Ureter (tissue), 1 donor: ENCODE measurements around the gene IMPG2. TPM values are rescaled to one million over a fixed set of nuclear protein-coding genes. Genes with fewer than 3 reads are reported as not detected.

Source experiments
- DNase-seq: peaks from one replicate; pipeline ENCODE4 v3.0.0-alpha.2; 2020; ENCODE audit warnings: low spot score
- total RNA-seq: library from RNA; stranded (reverse); gene quantifications from one replicate; pipeline ENCODE4 v1.2.4, GENCODE V29; 2023
- donor health status: DM: yes; HTN: yes; CAD: no.

IMPG2 gene
- total RNA-seq, 1 donor from 2014 or later = 0.31 TPM

GRCh38 chr3:101240719-101241399 is 79.5 kb downstream of the IMPG2 start:
- DNase-seq = no peak

- no peak for DNase-seq
These were observed 85.3 kb downstream of the IMPG2 start for GRCh38 chr3:101235048-101235447.

- no peak for DNase-seq
These were observed 89.8 kb downstream of the IMPG2 start for GRCh38 chr3:101230618-101231017.

- no peak for DNase-seq
These were observed 90.7 kb downstream of the IMPG2 start for GRCh38 chr3:101229681-101230080.

GRCh38 chr3:101228441-101228840 is 91.9 kb downstream of the IMPG2 start:
- DNase-seq = no peak

- no peak for DNase-seq
These were observed 95.6 kb downstream of the IMPG2 start for GRCh38 chr3:101224739-101225138.

- DNase-seq = no peak
These were observed 97.4 kb downstream of the IMPG2 start for GRCh38 chr3:101223016-101223415.

GRCh38 chr3:101219842-101220560 is 100.4 kb downstream of the IMPG2 start:
- DNase-seq = no peak

GRCh38 chr3:101217472-101218245 is 102.7 kb downstream of the IMPG2 start:
- DNase-seq = no peak

- peak; percentile 62 for DNase-seq
These were observed 103.5 kb downstream of the IMPG2 start for GRCh38 chr3:101216710-101217465.

GRCh38 chr3:101212730-101213129 is 107.6 kb downstream of the IMPG2 start:
- DNase-seq = no peak

GRCh38 chr3:101204246-101204645 is 116.1 kb downstream of the IMPG2 start:
- DNase-seq = no peak

GRCh38 chr3:101203411-101203810 is 117.0 kb downstream of the IMPG2 start:
- no peak for DNase-seq

- no peak for DNase-seq
These were observed 117.7 kb downstream of the IMPG2 start for GRCh38 chr3:101202640-101203039.

GRCh38 chr3:101200461-101200860 is 119.9 kb downstream of the IMPG2 start:
- DNase-seq = no peak

GRCh38 chr3:101195951-101196713 is 124.2 kb downstream of the IMPG2 start:
- DNase-seq = no peak

- no peak for DNase-seq
These were observed 126.0 kb downstream of the IMPG2 start for GRCh38 chr3:101194392-101194791.

- no peak for DNase-seq
These were observed 126.4 kb downstream of the IMPG2 start for GRCh38 chr3:101193957-101194356.

GRCh38 chr3:101189796-101190195 is 130.6 kb downstream of the IMPG2 start:
- DNase-seq = no peak

- no peak for DNase-seq
These were observed 131.2 kb downstream of the IMPG2 start for GRCh38 chr3:101189176-101189575.

GRCh38 chr3:101185341-101185740 is 135.0 kb downstream of the IMPG2 start:
- no peak for DNase-seq
